Measurements from ENCODE around the gene TNFRSF1B.
A peak's percentile ranks its signal among the peaks of the same experiment; 100 is the strongest.

Gene TNFRSF1B

GRCh38 chr1:12176298-12177118 is 9.7 kb downstream of the TNFRSF1B start:
- DNase-seq, result no peak

- no peak for DNase-seq
Measured at GRCh38 chr1:12177156-12177998, 10.6 kb downstream of the TNFRSF1B start.

- peak; percentile 88 for DNase-seq
Measured at GRCh38 chr1:12177999-12178441, 11.2 kb downstream of the TNFRSF1B start.

DNA sequence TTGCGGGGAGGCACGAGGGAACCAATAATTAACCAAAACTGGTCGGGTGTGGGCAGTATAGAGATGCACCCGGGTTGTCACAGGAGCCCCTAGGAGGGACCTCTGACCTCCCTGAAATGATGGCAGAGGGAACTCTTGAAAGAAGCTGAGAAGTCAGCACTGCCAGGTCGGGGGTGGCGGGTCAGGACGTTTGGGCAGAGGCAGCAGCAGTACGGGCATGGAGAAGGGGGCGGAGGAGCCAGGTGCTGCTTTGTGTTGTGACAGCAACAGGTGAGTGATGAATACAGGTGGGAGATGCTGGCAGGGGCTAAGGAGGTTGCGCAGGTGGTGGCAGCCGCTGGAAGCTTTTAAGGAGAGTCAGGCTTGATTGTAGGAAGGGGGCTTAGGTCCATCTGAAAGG is 11.7 kb downstream of the TNFRSF1B start:
- DNase-seq, result no peak

DNA sequence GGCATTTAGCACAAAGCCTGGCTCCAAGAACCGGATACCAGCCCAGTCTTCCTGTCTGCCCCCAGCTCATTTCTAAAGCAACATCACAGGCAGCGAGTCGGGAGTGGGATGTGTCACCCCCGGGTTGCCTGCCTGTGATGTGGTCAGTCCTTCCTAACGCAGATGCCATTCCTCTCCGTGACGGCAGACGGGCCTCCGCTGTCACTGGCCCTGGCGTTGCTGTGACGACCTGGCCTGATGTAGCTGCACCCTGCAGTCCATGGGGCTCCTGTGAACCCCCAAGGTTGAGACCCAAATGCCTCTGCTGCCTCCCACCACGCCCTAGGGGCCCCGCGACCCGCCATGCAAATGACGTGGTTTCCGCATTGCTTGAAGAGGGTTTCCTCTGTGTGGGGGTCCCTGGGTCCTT is 12.3 kb downstream of the TNFRSF1B start:
- DNase-seq, result peak; percentile 70

DNA sequence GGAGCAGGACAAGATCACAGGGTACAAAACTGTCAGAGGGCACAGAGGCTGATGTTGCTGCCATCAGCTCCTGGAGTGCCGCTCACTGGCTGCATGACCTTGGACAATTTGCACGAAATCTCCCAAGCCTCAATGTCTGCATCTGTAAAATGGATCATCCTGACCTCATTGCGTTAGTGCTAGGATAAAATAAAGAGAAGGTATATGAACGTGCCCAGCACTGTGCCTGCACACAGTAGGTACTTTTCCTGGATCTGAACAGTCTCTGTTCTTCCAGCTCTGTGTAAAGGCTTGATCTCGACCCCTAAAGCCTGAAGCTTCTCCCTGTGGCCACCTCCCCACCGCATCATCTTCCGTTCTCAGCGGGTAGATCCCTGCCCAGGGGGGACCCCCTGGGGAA is 12.9 kb downstream of the TNFRSF1B start:
- DNase-seq, result no peak

- DNase-seq, result no peak
Measured at GRCh38 chr1:12180315-12180714, 13.5 kb downstream of the TNFRSF1B start.

- DNase-seq, result no peak
Measured at GRCh38 chr1:12180903-12181302, 14.1 kb downstream of the TNFRSF1B start.

DNA sequence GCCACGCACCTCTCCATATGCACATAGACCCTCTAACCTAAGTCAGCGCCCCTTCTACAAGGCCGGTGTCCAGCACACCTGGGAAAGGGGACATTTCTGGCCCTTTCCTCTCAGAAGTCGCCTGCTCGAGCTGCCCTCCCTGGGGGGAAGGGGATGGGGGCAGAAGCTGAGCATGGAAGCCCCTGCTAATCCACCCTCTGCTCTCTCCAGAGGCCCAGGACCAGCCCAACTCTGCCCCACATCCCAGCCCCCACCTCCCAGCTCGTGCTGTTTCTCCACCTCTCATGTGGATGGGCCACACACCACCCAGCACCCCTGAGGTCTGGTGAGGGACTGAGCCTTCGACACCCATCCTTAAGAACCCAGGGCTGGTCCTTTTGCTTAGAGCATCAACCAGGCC is 14.8 kb downstream of the TNFRSF1B start:
- DNase-seq, result no peak

- no peak for DNase-seq
Measured at GRCh38 chr1:12182410-12182984, 15.7 kb downstream of the TNFRSF1B start.

GRCh38 chr1:12183095-12183794 is 16.5 kb downstream of the TNFRSF1B start:
- no peak for DNase-seq

DNA sequence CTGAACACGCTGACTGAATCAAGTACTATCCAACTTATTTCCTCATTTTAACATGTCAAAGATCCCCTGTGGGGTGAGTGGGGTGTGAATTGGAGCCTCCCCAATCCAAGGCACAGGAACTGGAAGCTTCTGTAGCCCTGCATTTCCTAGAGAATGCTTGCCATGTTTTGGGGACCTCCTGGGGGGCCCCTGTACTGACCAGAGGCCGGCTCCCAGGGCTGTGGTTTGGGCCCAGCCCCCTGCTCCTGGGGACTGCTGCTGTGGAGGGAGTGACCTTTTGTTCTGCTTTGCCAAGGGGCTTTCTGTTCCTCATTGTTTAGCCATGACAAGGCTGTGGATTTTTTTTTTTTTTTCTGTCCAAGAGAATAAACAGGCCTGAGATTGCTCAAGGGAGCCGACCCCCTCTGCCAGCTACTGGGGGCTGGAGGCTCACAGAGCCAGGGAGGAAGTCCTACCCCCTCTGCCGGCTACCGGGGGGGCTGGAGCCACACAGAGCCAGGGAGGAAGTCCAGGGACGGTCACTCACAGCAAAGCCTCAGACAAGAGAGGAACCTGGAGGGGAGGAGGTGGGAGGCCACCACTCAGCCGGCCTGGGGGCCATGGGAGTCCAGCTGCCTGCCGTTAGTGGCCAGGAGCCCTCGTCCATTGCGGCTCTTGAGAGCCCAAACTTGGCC is 17.4 kb downstream of the TNFRSF1B start:
- peak; percentile 79 for DNase-seq

GRCh38 chr1:12185036-12185917 is 18.5 kb downstream of the TNFRSF1B start:
- DNase-seq, result no peak

GRCh38 chr1:12185918-12186678 is 19.3 kb downstream of the TNFRSF1B start:
- no peak for DNase-seq

- DNase-seq, result no peak
Measured at GRCh38 chr1:12186679-12186985, 19.8 kb downstream of the TNFRSF1B start.

DNA sequence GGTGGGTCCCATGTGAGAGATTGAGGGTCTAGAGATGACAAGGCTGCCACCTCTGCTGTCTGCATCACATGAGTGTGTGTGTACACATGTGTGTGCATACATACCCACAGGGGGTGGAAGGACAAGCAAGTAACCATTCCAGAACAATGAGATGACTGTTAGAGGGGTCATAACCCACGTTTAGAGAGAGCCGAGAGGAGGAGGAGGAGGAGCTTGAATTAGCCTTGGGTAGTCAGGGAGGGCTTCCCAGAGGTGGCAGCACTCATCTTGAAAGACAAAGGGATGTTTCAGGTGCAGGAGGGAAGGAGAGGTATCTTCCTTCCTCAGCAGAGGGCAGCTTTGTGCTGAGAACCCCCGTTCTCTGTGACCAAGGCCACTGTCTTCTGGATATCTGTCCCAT is 21.3 kb downstream of the TNFRSF1B start:
- DNase-seq, result no peak

DNA sequence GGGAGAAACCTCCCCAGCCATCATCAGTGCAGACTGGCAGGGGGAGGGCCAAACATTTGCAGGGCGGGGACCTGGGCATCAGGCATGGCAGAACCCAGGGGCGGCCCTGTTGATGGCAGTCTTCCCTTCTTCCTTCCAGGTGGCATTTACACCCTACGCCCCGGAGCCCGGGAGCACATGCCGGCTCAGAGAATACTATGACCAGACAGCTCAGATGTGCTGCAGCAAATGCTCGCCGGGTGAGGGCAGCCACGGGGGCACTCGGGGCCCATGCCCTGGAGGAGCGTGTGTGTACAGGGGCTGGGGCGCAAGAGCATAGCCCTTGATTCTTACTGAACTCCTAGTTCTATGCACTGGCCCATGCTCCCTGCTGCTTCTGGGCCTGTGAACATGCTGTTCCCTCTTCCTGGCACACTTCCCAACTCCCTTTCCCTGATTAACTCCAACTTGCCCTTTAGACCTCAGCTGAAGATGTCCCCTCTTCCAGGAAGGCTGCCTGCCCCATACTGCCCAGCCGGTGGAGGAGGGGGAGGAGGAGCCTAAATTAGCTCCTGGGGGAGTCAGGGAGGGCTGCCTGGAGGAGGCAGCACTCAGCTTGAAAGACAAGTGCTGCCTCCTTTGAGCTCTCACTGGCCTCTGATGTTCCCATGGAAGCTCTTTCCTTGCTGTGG is 22.0 kb downstream of the TNFRSF1B start:
- DNase-seq, result no peak

DNA sequence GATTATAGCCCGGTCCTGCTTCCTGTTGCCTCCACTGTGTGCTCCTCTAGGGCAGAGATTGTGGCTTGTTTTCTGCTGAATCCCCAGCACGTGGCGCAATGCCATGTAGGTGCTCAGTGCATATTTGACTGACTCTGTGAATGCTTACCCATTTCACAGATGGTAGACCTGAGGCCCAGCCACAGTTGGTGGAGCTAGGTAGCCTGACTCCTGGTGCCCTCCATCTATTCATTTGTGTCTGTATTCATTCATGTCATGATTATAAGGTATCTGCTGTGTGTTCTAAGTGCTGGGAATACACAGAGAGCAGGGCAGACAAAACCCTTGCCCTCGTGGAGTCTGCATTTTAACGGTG is 22.5 kb downstream of the TNFRSF1B start:
- no peak for DNase-seq

GRCh38 chr1:12191242-12192032 is 24.6 kb downstream of the TNFRSF1B start:
- DNase-seq, result no peak
